Fibroblast of lung (primary cell): ENCODE data around the gene ADPRH. TPM values are rescaled to one million over a fixed set of nuclear protein-coding genes. Genes with fewer than 3 reads are reported as not detected.
"Not testable (repeated sequence)": the region's sequence is repeated elsewhere in the genome, so short reads cannot be mapped to it uniquely, and the experiment has no call there.

Experiments
- DNase-seq, 2 donors: peaks; one replicate each; pipeline versions ENCODE4 v3.0.0 to v3.0.0-alpha.2; 2010; ENCODE audit warnings: low read depth in 2 of 2
- H2AFZ ChIP-seq: 2 replicates; pipeline ENCODE4 v1.5.1; 2012; ENCODE audit warnings: low read length, control low read depth, inconsistent platforms
- H3K27ac ChIP-seq: 2 replicates; pipeline ENCODE4 v1.5.1; 2011; ENCODE audit warnings: low read length, control low read depth; ENCODE audit not compliant: insufficient read depth
- H3K27me3 ChIP-seq: 2 replicates; pipeline ENCODE4 v1.5.1; 2011; ENCODE audit warnings: mild to moderate bottlenecking, low read length; ENCODE audit not compliant: control insufficient read depth, insufficient read depth
- H3K36me3 ChIP-seq: 2 replicates; pipeline ENCODE4 v1.5.1; 2011; ENCODE audit warnings: low read length; ENCODE audit not compliant: control insufficient read depth, insufficient read depth
- H3K4me1 ChIP-seq: 2 replicates; pipeline ENCODE4 v1.5.1; 2011; ENCODE audit warnings: low read length; ENCODE audit not compliant: control insufficient read depth, insufficient read depth; ENCODE audit errors: extremely low read depth
- H3K4me2 ChIP-seq: 2 replicates; pipeline ENCODE4 v1.5.1; 2011; ENCODE audit warnings: low read length, control low read depth; ENCODE audit not compliant: insufficient read depth; ENCODE audit errors: extremely low read depth
- H3K4me3 ChIP-seq, 4 experiments: fragments of 200-600 bp in 1 of 4; sonication (generic) in 1 of 4; replicated peaks in 1 of 4; 2 replicates each; pipeline ENCODE4 v1.5.1; 2011 to 2016; ENCODE audit warnings: low read length in 4 of 4, low read depth in 3 of 4, mild to moderate bottlenecking in 3 of 4, control low read depth in 2 of 4, inconsistent platforms in 1 of 4, mixed read lengths in 1 of 4; ENCODE audit not compliant: insufficient read depth in 1 of 4; ENCODE audit errors: control extremely low read depth in 1 of 4
- H3K79me2 ChIP-seq: 2 replicates; pipeline ENCODE4 v1.5.1; 2012; ENCODE audit warnings: mild to moderate bottlenecking, low read length, inconsistent platforms; ENCODE audit not compliant: control insufficient read depth, insufficient read depth
- H3K9ac ChIP-seq: 2 replicates; pipeline ENCODE4 v1.5.1; 2011; ENCODE audit warnings: mild to moderate bottlenecking, low read length, control low read depth; ENCODE audit not compliant: insufficient read depth
- H3K9me3 ChIP-seq: 2 replicates; pipeline ENCODE4 v1.5.1; 2012; ENCODE audit warnings: low read depth, low read length; ENCODE audit not compliant: control insufficient read depth, insufficient read depth
- H4K20me1 ChIP-seq: 2 replicates; pipeline ENCODE4 v1.5.1; 2011; ENCODE audit warnings: low read length; ENCODE audit not compliant: control insufficient read depth, insufficient read depth; ENCODE audit errors: extremely low read depth
- EZH2 ChIP-seq: IDR thresholded peaks from 2 replicates; pipeline ENCODE4 v1.5.1; 2012; ENCODE audit warnings: low read length, control low read depth, mild to moderate bottlenecking; ENCODE audit errors: missing control alignments
- polyA plus RNA-seq, 2 donors: library from polyadenylated mRNA; depleted of rRNA in 1 of 2; stranded (reverse) in 1 of 2; unstranded in 1 of 2; fragments of >200 nt; gene quantifications; 2 replicates each; pipeline ENCODE4 v1.2.1, GENCODE V29; 2011 to 2012; ENCODE audit warnings: missing spikeins in 1 of 2
- total RNA-seq: library from RNA; depleted of rRNA; stranded (reverse); fragments of >200 nt; gene quantifications from 2 replicates; pipeline ENCODE4 v1.2.1, GENCODE V29; 2014
- TF ChIP-seq, protein P1 (sequence below), 2 donors: IDR thresholded peaks in 1 of 2; conservative IDR thresholded peaks in 1 of 2; 1 replicate in 1 of 2; 2 replicates in 1 of 2; pipeline ENCODE4 v1.5.1; 2011 to 2012; ENCODE audit warnings: low read length in 2 of 2, control low read depth in 1 of 2, inconsistent platforms in 1 of 2, low read depth in 1 of 2, mild to moderate bottlenecking in 1 of 2

Gene ADPRH
- total and polyA plus RNA-seq, 2 donors (not counting 1 experiment from before 2014, with no cell fraction given) = 1.1 to 7.4 TPM

DNA sequence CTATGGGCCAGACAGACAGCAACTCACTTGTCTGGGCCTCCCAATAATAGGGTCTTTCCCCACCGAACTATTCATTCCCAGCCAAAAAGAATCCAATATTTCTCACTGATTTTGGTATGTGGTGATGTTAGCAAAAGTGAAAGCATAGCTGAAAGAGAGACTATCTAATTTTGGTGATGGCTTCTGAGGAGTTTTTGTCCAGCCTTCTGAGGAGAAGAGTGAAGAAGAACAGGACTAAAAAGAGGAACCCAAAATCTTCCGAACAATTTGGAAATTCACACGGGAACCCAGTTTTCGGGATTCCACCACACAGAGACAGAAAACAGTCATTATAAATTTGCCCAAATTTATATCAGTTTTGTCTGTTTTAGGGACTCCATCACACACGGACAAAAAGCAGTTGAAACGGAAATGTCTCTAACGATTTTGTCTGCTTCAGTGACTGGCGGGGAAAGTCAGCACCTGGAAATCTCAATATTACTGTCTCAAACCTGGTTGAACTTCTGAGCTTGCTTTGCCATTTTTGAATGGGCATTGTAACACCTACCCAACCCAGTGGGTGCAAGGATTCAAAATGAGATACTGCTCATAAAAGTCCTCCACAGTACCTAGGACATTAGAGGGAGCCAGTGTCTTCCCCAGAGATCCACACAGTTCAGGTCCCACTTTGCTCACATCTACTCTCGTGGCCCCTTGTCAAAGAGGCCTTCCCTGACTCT is 28.9 kb upstream of the ADPRH start:
- H2AFZ ChIP-seq = no peak overlapping the region
- TF ChIP-seq, protein P1, sequence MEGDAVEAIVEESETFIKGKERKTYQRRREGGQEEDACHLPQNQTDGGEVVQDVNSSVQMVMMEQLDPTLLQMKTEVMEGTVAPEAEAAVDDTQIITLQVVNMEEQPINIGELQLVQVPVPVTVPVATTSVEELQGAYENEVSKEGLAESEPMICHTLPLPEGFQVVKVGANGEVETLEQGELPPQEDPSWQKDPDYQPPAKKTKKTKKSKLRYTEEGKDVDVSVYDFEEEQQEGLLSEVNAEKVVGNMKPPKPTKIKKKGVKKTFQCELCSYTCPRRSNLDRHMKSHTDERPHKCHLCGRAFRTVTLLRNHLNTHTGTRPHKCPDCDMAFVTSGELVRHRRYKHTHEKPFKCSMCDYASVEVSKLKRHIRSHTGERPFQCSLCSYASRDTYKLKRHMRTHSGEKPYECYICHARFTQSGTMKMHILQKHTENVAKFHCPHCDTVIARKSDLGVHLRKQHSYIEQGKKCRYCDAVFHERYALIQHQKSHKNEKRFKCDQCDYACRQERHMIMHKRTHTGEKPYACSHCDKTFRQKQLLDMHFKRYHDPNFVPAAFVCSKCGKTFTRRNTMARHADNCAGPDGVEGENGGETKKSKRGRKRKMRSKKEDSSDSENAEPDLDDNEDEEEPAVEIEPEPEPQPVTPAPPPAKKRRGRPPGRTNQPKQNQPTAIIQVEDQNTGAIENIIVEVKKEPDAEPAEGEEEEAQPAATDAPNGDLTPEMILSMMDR (conservative IDR thresholded peaks at IDR 0.05 in 1 of 2, IDR thresholded peaks at IDR 0.05 in 1 of 2; ENCODE audit: low read depth in 1 of 2, low read length in 2 of 2) = no peak
- TF ChIP-seq EZH2 = no peak

DNA sequence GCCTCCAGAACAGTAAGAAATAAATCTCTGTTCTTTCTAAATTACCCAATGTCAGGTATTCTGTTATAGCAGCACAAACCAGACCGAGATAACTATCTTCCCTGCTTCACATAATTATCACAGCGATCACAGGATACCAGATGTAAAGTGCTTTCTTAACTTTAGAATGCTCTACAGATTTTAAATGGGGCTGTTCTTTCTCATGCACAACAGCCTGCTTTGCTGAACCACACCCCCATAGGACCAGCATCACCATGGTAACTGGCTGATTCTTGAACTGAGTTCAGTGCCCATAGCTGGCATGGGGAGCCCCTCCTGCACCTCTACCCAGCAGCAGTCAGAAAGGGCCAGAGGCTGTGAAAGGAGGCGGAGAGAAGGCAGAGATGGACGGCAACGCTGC is 27.7 kb upstream of the ADPRH start:
- no peak overlapping the region for H3K27ac ChIP-seq
- H3K36me3 ChIP-seq = no peaks in the 10 kb centered on the region
- H3K4me1 ChIP-seq = no peaks in the 10 kb centered on the region
- H3K27me3 ChIP-seq = peaks cover 1% of the 10 kb centered on the region
- no peaks in the 10 kb centered on the region for H3K9me3 ChIP-seq
- H2AFZ ChIP-seq = no peak overlapping the region
- TF ChIP-seq EZH2 = no peak
- TF ChIP-seq, protein P1 (conservative IDR thresholded peaks at IDR 0.05 in 1 of 2, IDR thresholded peaks at IDR 0.05 in 1 of 2; ENCODE audit: low read depth in 1 of 2, low read length in 2 of 2) = no peak
- no peak overlapping the region for H3K4me3 ChIP-seq
- H3K4me2 ChIP-seq = no peak overlapping the region
- H3K9ac ChIP-seq = no peak overlapping the region
- DNase-seq = no peak
- H3K79me2 ChIP-seq = no peaks in the 10 kb centered on the region
- H4K20me1 ChIP-seq = no peaks in the 10 kb centered on the region

More for the DNA sequence above, 28.9 kb upstream of the ADPRH start:
- Histone ChIP-seq H3K4me3 (no peak overlapping the region), H3K4me1 (no peaks in the 10 kb centered on the region), H3K9me3 (no peaks in the 10 kb centered on the region), H3K36me3 (no peaks in the 10 kb centered on the region), H3K9ac (no peak overlapping the region), H3K4me2 (no peak overlapping the region), H4K20me1 (no peaks in the 10 kb centered on the region), H3K27ac (no peak overlapping the region), H3K79me2 (no peaks in the 10 kb centered on the region), H3K27me3 (no peaks in the 10 kb centered on the region)
- no peak for DNase-seq

DNA sequence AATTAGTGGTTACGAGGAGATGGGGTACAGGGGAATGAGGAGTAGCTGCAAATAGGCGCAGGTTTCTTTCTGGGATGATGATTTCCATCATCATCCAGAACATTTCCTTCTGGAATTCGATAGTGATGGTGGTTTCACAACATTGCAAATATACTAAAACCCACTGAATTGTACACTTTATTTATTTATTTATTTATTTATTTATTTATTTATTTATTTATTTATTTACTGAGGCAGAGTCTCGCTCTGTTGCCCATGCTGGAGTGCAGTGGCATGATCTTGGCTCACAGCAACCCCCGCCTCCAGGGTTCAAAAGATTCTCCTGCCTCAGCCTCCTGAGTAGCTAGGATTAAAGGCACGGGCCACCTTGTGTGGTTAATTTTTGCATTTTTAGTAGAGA is 26.4 kb upstream of the ADPRH start:
- H3K9ac ChIP-seq, H3K27ac ChIP-seq, H4K20me1 ChIP-seq, H3K4me3 ChIP-seq, H2AFZ ChIP-seq, H3K9me3 ChIP-seq, H3K27me3 ChIP-seq, DNase-seq, H3K79me2 ChIP-seq, H3K36me3 ChIP-seq, H3K4me2 ChIP-seq, H3K4me1 ChIP-seq: not testable (repeated sequence)
